Tibial nerve (tissue), 4 donors: ENCODE results near the gene MPP2.

Source experiments
- CTCF ChIP-seq, 5 experiments: fragments of 200-600 bp in 3 of 5; fragments of 450-650 bp in 2 of 5; sonication (generic) in 3 of 5; IDR thresholded peaks; one replicate each; pipeline ENCODE4 v1.5.1; 2016 to 2019; ENCODE audit warnings: antibody characterized with exemption in 5 of 5, mild to moderate bottlenecking in 3 of 5, moderate library complexity in 2 of 5
- EP300 ChIP-seq, 2 donors: sonication (generic); formaldehyde crosslinking; IDR thresholded peaks; one replicate each; pipeline ENCODE4 v1.6.1; 2017; ENCODE audit warnings: antibody characterized with exemption in 2 of 2, mild to moderate bottlenecking in 1 of 2
- POLR2A ChIP-seq, 2 donors: fragments of 450-650 bp; IDR thresholded peaks; one replicate each; pipeline ENCODE4 v1.6.1; 2017; ENCODE audit warnings: antibody characterized with exemption in 2 of 2, mild to moderate bottlenecking in 2 of 2, moderate library complexity in 2 of 2

- no peak for TF ChIP-seq CTCF (IDR thresholded peaks at IDR 0.05)
- no peak for TF ChIP-seq POLR2A (IDR thresholded peaks at IDR 0.05)
- TF ChIP-seq EP300 (IDR thresholded peaks at IDR 0.05) = no peak
These were observed 17.1 kb downstream of the MPP2 start for GRCh38 chr17:43890240-43890639.
